GF-D8 (cell line): ENCODE data around the gene RERE.
"Not testable (repeated sequence)": the region's sequence is repeated elsewhere in the genome, so short reads cannot be mapped to it uniquely, and the experiment has no call there.

Experiments
- DNase-seq: peaks from one replicate; lab custom pipeline; 2025; lab: John Stamatoyannopoulos, UW

RERE gene

DNA sequence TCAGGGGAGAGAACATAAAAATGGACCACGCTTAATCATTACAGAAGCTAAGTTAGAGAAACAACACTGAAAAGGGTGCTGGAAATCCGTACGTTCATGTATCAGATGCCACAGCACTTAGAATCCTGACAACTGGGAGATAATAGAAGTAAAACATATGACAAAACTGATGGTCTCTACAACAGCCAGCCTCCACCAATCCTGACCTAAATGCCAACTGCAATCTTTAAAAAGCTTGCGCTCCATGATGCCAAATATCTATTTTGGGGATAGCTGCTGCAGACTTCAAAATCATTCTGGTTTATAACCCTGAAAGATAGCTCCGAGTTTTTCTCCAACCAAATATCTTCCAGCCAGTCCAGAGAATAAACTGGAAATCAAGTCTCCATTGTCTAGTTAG is 178.3 kb downstream of the RERE start:
- DNase-seq: no peak

GRCh38 chr1:8633741-8634501 is 183.5 kb downstream of the RERE start:
- DNase-seq: no peak

GRCh38 chr1:8632102-8632501 is 185.3 kb downstream of the RERE start:
- no peak for DNase-seq

DNA sequence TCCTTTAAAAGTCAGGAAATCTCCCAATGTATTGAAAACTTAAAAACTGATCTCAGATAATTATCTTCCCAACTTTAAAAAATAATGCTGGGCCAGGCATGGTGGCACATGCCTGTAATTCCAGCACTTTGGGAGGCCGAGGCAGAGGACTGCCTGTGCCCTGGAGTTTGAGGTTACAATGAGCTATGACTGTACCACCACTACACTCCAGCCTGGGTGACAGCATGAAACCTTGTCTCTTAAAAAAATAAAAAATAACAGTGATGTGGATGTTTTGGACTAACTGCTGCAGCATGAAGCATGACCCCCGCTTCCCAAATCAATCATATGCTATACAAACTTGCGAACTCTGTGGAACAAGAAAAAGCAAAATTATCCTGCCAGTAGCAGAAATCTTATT is 186.3 kb downstream of the RERE start:
- DNase-seq: no peak

DNA sequence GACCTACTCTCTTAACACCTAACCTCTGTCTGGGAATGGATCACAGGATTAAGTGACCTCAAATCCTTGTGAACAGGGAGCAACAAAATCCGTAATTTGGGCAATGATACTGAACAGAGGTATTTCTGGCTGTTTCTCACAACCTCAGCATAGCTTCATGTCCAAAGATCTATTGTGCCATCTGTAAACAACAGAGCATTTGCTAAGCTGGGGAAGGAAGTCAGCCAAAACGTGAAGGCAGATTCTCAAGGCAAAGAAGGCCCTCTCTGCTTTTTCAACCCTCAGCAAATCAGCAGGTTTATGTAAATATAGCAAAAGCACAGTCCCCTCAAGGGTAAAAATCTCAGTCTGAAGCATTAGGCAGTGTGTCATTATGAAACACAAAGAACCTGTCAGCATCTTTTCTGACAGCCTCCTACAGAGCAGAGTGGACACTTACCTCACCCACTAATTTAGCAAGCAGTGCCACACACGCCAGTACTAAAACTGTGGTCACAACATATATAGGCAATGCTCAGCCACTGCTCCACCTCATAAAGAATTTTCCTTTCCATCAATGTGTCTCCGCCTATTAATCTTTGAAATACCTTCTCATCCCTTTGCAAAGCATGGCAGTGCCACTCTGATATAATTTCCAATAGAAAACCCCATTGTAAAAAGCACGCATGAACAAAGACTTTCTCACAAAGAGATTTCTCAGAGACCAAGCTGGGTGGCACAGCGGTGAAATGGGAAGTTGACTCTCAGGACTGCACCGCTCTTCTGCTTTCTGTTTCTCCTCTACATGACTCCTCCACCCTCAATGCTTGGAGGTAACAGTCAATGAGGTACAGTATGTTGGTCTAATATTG is 188.0 kb downstream of the RERE start:
- DNase-seq: no peak

- DNase-seq: no peak
These were observed 188.8 kb downstream of the RERE start for GRCh38 chr1:8628606-8629005.

DNA sequence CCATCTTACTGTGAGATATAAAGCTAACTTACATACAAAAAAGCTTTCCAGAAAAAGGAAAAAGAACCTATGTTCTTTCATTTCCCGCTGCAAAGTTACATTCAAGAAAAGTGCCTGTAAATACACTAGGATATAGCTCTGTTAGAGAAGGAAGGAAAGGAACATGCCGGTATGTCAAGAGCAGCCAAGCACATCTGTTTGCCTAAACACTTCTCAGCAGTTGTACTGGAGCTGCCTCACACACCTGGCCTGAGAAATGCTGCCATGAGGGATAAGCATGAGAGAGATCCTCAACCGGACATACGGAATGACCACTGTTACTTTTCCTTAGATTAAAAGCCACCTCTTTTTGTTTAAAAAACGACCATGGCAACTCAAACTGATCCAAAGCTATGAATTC is 189.7 kb downstream of the RERE start:
- no peak for DNase-seq

DNA sequence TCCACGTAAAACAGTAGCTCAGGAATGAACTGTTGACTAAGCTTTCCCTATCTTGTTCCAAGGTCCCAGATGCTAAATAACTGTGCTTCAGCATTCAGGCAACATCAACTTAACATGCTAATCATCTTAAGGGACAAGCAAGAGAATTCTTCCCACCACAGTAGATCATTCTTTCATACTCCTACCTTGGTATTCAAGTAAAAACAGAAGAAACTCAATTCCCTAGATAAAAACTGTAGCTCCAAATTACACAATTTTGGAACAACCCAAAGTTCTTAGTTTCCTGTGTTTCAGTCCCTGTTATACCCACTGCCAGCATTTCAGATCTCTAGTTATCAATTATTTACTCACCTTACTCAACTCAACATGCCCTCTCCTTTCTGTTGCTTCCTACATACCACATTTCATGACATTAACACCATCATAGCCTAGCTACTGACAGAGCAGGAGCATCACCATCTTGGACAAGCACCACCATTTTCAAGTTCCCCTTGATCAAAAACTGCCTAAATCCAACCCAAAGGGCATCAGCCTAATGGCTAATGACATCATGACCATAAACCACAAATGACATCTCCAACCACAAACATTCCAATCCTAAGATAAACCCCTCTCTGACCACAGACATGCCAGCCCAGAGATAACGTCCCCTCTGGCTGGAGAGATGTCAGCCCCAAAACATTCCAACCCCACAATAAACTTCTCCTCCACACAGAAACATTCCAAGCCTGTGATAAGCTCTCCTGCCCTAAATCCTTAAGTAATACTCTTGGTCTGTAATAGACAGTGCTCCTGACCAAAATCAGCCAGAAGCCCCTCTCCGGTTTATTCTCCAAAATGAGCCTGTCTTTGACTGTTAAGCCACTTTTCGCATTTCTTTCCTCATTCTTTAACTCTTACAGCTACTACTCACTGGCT is 191.2 kb downstream of the RERE start:
- no peak for DNase-seq

- DNase-seq: no peak
These were observed 191.9 kb downstream of the RERE start for GRCh38 chr1:8625491-8625890.

DNA sequence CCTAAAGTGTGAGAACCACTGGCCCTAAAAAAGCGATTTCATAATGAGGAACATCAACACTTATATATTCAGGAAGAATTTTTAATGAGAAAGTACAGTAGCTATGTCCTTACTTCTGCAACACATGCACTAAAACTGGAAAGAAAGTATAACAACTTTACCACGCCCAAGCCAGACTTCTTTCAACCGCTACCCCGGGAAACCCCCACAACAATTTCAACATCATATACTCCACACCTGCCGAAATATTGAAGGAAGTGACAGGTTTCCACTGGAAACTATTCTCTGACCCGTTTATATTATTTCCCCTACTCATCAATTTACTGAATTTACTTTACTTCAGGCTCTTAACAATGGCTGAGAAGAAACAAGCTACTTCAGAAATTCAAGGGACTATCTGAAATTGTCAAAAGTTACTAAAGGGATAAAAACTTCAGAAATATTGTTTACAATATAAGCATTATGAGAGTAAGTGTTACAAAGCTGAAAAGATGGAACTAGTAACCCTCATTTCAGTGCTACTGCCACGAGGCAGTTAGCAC is 193.7 kb downstream of the RERE start:
- DNase-seq: not testable (repeated sequence)

DNA sequence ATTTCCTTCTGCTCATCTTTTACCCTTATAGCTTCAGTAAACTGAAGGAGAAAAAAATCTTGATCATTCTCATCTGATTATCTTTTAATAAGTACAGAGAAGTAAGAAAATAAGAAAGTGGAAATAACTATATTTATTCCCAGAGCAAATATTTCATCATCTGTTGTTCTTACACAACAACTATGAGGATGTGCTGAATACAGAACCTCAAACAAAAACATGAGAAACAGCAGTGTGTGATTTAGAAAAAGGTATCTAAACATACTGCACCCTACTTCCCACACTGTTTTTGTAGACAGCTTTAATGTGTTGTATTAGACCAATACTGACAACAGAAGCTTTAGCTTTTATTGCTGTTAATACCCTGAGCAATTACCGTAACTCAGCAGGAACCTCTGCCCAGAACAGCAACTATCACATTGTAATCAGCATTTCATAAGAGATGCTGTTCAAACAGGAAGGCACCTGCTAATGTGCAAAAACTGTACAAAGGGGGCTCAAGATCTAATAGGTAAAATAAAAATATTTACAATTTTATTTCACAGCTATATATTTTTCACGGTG is 195.6 kb downstream of the RERE start:
- DNase-seq: not testable (repeated sequence)

- not testable (repeated sequence) for DNase-seq
These were observed 196.3 kb downstream of the RERE start for GRCh38 chr1:8621034-8621582.

DNA sequence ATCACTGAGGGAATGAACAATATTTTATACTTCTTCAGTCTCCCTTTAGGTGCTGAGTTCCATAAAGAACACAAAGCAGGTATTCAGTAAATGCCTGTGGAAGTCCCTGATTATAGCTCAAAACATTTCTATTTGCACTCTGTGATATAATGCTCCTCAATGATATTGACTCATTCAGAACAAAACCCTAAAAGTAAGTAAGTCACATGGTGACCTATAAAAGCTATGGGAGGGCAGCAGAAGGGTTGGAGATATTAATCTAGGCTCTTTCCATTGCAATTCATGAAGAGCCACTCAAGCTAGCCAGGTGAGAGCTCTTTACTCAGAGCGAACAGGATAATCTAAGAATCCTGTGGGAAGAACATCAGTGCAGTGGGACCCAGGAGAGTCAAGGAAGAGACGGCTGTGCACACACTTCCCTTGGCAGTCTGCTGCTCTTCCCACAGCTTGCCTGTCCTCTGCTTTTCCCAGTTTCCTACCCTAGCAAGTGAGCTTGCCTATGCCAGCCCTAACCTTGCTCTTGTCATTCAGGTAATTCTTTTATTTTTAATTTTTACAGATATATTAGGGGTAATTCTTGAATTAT is 197.4 kb downstream of the RERE start:
- not testable (repeated sequence) for DNase-seq

DNA sequence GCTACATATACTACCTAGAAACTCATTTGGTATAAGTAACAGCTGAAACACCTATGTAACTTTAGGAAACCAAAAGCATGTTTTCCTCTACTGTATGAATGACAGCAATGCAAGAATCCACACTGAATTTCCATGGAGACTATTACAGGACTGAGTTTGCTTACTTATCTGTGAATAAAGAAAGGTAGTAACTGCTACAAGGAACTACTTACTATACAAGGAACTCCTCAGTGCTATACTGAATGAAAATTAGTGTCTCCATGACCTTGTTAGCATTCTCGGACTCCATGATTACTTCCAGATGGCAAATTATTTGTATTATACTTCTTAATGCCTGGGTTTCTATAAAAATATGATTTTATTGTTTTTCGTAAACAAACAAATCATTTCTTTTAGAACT is 198.0 kb downstream of the RERE start:
- DNase-seq: not testable (repeated sequence)

GRCh38 chr1:8616791-8617190 is 200.6 kb downstream of the RERE start:
- DNase-seq: not testable (repeated sequence)

DNA sequence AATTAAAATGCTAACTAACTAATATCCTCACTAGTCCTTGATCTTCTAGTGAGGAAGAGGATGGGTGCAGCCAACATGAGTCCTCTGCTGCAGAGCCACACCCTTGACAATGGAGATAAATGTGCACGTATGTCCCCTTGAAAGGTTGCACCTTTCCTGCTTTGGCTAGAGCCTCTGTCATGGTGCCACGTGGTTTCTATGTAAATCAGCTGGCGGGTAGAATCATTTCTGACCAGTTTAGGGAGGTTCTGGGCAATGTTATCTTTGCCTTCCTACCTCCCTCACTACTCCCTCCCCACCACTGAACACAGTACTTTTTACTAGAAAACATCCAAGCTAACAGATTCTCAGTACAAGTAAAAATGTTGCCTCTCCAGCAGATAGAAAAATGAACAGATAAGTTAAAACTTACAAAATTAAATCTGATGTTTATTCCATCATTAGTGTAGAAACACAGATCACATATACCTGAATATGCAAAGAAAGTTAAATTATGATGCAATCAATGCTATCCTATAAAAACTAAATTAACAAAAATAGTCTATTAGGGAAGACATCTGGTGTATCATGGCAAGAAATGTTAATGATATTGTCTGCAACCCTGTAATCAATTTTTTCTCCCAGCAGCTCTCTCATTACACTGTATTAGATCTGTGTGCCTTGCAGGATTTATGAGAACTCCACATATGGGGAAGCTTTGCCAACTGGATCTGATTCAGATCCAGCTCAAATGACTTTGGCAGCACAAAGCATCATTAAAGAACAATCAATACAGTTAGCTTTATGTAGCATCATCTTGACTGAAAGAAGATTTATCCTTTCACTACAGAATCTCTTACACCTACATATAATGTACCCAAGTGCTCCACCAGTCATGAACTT is 205.6 kb downstream of the RERE start:
- DNase-seq: not testable (repeated sequence)

- no peak for DNase-seq
These were observed 209.5 kb downstream of the RERE start for GRCh38 chr1:8607906-8608305.

DNA sequence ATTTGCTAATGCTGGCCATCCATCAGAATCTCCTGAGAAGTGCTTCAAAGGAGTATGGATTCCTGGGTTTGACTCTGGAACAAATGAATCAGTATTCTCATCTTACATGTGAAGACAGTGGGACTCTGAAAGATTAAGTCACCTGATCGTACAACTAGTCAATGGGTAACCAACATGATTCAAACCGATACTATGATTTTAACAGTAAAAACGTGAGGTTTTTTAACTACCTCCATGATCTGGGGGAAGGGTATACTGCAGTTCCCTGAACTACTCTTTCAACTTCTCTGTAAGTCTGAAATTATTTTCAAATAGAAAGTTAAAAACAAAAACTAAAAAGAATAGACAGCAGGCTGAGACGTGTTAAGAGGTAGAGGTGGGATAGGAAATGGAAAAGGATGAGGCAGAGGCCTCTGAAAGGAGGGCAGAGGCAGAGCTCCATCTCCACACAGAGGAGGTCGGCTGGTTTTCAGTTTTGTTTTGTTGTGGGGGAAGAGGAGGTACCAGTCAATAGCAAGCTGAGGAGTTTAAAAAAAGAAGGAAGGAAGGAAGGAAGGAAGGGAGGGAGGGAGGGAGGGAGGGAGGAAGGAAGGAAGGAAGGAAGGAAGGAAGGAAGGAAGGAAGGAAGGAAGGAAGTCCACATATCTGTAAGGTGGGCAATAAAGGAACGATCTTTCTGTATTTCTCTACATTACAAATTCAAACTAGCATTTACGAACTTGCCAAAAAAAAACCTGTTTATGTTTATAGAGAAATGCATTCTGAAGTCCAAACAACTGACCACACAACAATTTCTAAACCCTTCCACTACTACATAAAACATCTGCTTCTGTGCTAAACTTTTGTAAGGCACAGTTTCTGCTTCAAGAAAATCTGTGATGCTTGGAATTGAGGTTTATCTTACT is 213.1 kb downstream of the RERE start:
- no peak for DNase-seq

DNA sequence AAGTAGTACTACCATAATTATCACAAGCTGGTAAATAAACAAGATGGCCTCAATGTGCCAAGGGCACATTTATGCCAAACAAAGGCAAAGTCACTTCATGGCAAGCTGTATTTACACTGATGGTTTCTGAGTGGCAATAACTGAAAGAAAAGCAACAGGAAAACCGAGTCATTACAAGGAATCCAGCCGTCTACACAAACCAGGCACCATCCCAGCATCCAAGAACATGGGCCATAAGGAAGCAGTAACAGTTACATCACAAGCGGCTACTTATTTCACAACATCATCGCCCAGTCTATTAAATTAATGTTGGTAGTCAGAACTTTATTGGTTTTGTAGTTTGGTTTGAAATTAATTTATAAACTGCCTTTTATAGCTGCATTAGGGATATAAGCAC is 214.2 kb downstream of the RERE start:
- no peak for DNase-seq
